Esophagus muscularis mucosa (tissue), 3 donors: ENCODE results near the gene AIG1.

ENCODE experiments used
- POLR2A ChIP-seq: fragments of 450-650 bp; IDR thresholded peaks from one replicate; pipeline ENCODE4 v1.6.1; 2017; ENCODE audit warnings: antibody characterized with exemption, moderate library complexity, mild to moderate bottlenecking, low read depth
- TF ChIP-seq, protein P1 (sequence below), 3 experiments: fragments of 200-600 bp in 2 of 3; fragments of 450-650 bp in 1 of 3; sonication (generic) in 2 of 3; IDR thresholded peaks; one replicate each; pipeline ENCODE4 v1.5.1; 2017 to 2019; ENCODE audit warnings: antibody characterized with exemption in 3 of 3, mild to moderate bottlenecking in 2 of 3, moderate library complexity in 1 of 3

DNA sequence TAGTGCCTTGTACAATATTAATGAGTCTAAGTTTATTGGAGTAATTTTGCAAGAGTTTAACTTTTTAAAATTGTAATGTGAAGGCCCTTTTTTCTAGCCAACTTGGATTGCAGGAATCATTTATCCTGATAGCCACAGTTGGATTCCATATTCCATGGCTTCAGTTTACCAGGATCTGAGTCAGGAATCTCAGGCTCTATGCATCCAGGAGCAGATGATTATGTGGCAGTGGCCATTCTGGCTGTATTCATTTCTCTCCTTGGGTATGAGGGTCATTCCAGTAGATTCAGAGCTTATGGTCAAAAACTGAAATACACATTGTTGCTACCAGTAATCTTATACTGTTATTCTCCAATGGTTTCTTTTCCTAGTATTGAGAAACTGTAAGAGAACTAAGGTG, 2.9 kb downstream of the AIG1 start:
- TF ChIP-seq, protein P1, sequence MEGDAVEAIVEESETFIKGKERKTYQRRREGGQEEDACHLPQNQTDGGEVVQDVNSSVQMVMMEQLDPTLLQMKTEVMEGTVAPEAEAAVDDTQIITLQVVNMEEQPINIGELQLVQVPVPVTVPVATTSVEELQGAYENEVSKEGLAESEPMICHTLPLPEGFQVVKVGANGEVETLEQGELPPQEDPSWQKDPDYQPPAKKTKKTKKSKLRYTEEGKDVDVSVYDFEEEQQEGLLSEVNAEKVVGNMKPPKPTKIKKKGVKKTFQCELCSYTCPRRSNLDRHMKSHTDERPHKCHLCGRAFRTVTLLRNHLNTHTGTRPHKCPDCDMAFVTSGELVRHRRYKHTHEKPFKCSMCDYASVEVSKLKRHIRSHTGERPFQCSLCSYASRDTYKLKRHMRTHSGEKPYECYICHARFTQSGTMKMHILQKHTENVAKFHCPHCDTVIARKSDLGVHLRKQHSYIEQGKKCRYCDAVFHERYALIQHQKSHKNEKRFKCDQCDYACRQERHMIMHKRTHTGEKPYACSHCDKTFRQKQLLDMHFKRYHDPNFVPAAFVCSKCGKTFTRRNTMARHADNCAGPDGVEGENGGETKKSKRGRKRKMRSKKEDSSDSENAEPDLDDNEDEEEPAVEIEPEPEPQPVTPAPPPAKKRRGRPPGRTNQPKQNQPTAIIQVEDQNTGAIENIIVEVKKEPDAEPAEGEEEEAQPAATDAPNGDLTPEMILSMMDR (IDR thresholded peaks at IDR 0.05) = no peak
- no peak for TF ChIP-seq POLR2A
